Breast epithelium (tissue), 4 donors: ENCODE results near the gene RNASEH1. TPM values are rescaled to one million over a fixed set of nuclear protein-coding genes. Genes with fewer than 3 reads are reported as not detected.
A peak's percentile ranks its signal among the peaks of the same experiment; 100 is the strongest.

Experiments
- DNase-seq, 2 donors: peaks; one replicate each; pipeline ENCODE4 v3.0.0-alpha.2; 2019; ENCODE audit warnings: low spot score in 2 of 2
- H3K27ac ChIP-seq, 2 donors: fragments of 200-600 bp; sonication (generic) in 1 of 2; one replicate each; pipeline ENCODE4 v1.5.1; 2016 to 2019; ENCODE audit warnings: mild to moderate bottlenecking in 1 of 2
- H3K27me3 ChIP-seq, 2 donors: fragments of 200-600 bp; sonication (generic) in 1 of 2; one replicate each; pipeline versions ENCODE4 v1.5.1 to v1.6.0; 2017 to 2019; ENCODE audit warnings: control low read depth in 1 of 2, mild to moderate bottlenecking in 1 of 2
- H3K36me3 ChIP-seq: fragments of 200-600 bp; one replicate; pipeline ENCODE4 v1.5.1; 2019
- H3K4me1 ChIP-seq, 2 donors: fragments of 200-600 bp; sonication (generic); one replicate each; pipeline ENCODE4 v1.5.1; 2016 to 2019; ENCODE audit warnings: control low read depth in 1 of 2
- H3K4me3 ChIP-seq, 3 donors: fragments of 200-600 bp; sonication (generic); 1 replicate in 2 of 3; 2 replicates in 1 of 3; pipeline ENCODE4 v1.5.1; 2016 to 2019; ENCODE audit warnings: mild to moderate bottlenecking in 3 of 3, moderate library complexity in 2 of 3
- H3K9me3 ChIP-seq, 2 donors: fragments of 200-600 bp; sonication (generic) in 1 of 2; one replicate each; pipeline ENCODE4 v1.5.1; 2016 to 2019; ENCODE audit warnings: control low read depth in 1 of 2
- CTCF ChIP-seq, 3 donors: fragments of 450-650 bp; IDR thresholded peaks; one replicate each; pipeline ENCODE4 v1.5.1; 2016 to 2017; ENCODE audit warnings: antibody characterized with exemption in 3 of 3, mild to moderate bottlenecking in 3 of 3, moderate library complexity in 3 of 3
- POLR2A ChIP-seq: fragments of 450-650 bp; IDR thresholded peaks from one replicate; pipeline ENCODE4 v1.6.1; 2016; ENCODE audit warnings: antibody characterized with exemption, mild to moderate bottlenecking, moderate library complexity
- POLR2AphosphoS5 ChIP-seq, 3 donors: sonication (generic); formaldehyde crosslinking; IDR thresholded peaks; one replicate each; pipeline ENCODE4 v1.6.1; 2017; ENCODE audit warnings: antibody characterized with exemption in 3 of 3
- intact Hi-C: fragments of 100-400 bp; cut with DNase I; formaldehyde crosslinking; loops from one replicate; pipeline ENCODE4 v1.15.1; 2023; ENCODE audit warnings: low total_unique reads
- total RNA-seq, 3 donors: library from RNA; depleted of rRNA; stranded (reverse); fragments of >200 nt; gene quantifications; one replicate each; pipeline ENCODE4 v1.1.0, GENCODE V29; 2016

The RNASEH1 gene
- total RNA-seq, 3 donors from 2014 or later: 17.3 to 22.1 (median 21.0) TPM

GRCh38 chr2:3595985-3596384, 37.9 kb upstream of the RNASEH1 start:
- no peaks in the 10 kb centered on the region for H3K9me3 ChIP-seq
- H3K27me3 ChIP-seq: no peaks in the 10 kb centered on the region
- DNase-seq: no peak
- intact Hi-C loops: no loop called here
- no peaks in the 10 kb centered on the region for H3K36me3 ChIP-seq
- TF ChIP-seq CTCF (IDR thresholded peaks at IDR 0.05): no peak
- no peak for TF ChIP-seq POLR2AphosphoS5 (IDR thresholded peaks at IDR 0.05)
- TF ChIP-seq POLR2A: no peak
- no peaks in the 10 kb centered on the region for H3K4me1 ChIP-seq
- H3K4me3 ChIP-seq: no peak overlapping the region
- H3K27ac ChIP-seq: no peak overlapping the region

- H3K27ac ChIP-seq: no peak overlapping the region
- no peak for DNase-seq
- no peaks in the 10 kb centered on the region for H3K27me3 ChIP-seq
- H3K4me1 ChIP-seq: no peaks in the 10 kb centered on the region
- no peak overlapping the region for H3K4me3 ChIP-seq
- TF ChIP-seq CTCF (IDR thresholded peaks at IDR 0.05) (no peak), POLR2A (no peak)
- H3K36me3 ChIP-seq: no peaks in the 10 kb centered on the region
- H3K9me3 ChIP-seq: no peaks in the 10 kb centered on the region
- intact Hi-C loops: no loop called here
Observed at GRCh38 chr2:3595404-3595803, 37.3 kb upstream of the RNASEH1 start.

- DNase-seq: no peak
- no peak within 1 kb of the TSS for H3K27ac ChIP-seq
- intact Hi-C loops: no loop called here
Observed at GRCh38 chr2:3594493-3595281, 36.6 kb upstream of the RNASEH1 start, which contains the start of gene COLEC11. Gene COLEC11 (plus strand): TSS chr2:3595112. CDS start chr2:3604341, 9,229 bp downstream.

GRCh38 chr2:3589086-3589485, 31.0 kb upstream of the RNASEH1 start:
- H3K4me3 ChIP-seq: no peak overlapping the region
- no peak overlapping the region for H3K27ac ChIP-seq
- TF ChIP-seq POLR2AphosphoS5 (IDR thresholded peaks at IDR 0.05): no peak
- TF ChIP-seq CTCF (IDR thresholded peaks at IDR 0.05): no peak
- no peak for TF ChIP-seq POLR2A
- no peaks in the 10 kb centered on the region for H3K27me3 ChIP-seq
- no peaks in the 10 kb centered on the region for H3K4me1 ChIP-seq
- DNase-seq: no peak
- no peaks in the 10 kb centered on the region for H3K9me3 ChIP-seq
- intact Hi-C loops: no loop called here
- H3K36me3 ChIP-seq: no peaks in the 10 kb centered on the region

More at GRCh38 chr2:3594493-3595281, 36.6 kb upstream of the RNASEH1 start, which contains the start of gene COLEC11:
- H3K4me1 ChIP-seq: no peaks in the 10 kb centered on the region
- TF ChIP-seq CTCF (IDR thresholded peaks at IDR 0.05) (no peak), POLR2A (no peak), POLR2AphosphoS5 (IDR thresholded peaks at IDR 0.05) (no peak)
- no peaks in the 10 kb centered on the region for H3K27me3 ChIP-seq
- no peaks in the 10 kb centered on the region for H3K36me3 ChIP-seq
- peak within 1 kb of the TSS in 2 of 3 donors; percentile 21 to 37 for H3K4me3 ChIP-seq
- no peaks in the 10 kb centered on the region for H3K9me3 ChIP-seq

GRCh38 chr2:3588084-3588483, 30.0 kb upstream of the RNASEH1 start:
- no peaks in the 10 kb centered on the region for H3K4me1 ChIP-seq
- TF ChIP-seq POLR2A: no peak
- TF ChIP-seq CTCF (IDR thresholded peaks at IDR 0.05): no peak
- TF ChIP-seq POLR2AphosphoS5 (IDR thresholded peaks at IDR 0.05): no peak
- DNase-seq: no peak
- intact Hi-C loops: no loop called here
- no peak overlapping the region for H3K27ac ChIP-seq
- H3K27me3 ChIP-seq: no peaks in the 10 kb centered on the region
- H3K36me3 ChIP-seq: no peaks in the 10 kb centered on the region
- H3K9me3 ChIP-seq: no peaks in the 10 kb centered on the region
- no peak overlapping the region for H3K4me3 ChIP-seq
